Measurements from ENCODE around the gene C2orf68.
A peak's percentile ranks its signal among the peaks of the same experiment; 100 is the strongest.
"Not testable (repeated sequence)": the region's sequence is repeated elsewhere in the genome, so short reads cannot be mapped to it uniquely, and the experiment has no call there.

Gene C2orf68

DNA sequence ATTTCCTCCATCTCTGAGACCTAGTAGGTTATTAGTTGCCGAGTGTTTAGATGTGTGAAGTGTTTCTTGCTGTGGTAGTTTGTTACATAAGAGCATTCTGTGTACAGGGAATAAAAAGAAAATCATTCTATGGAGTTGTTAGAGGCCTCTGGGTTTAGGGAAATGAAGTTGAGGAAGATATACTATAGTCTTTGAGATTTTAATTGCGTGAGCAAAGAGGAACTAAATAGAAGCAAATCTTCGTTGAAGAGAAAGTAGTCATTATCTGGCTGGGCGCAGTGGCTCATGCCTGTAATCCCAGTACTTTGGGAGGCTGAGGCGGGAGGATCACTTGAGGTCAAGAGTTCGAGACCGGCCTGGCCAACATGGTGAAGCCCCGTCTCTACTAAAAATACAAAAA lies 23.1 kb upstream of the C2orf68 start:
- FAIRE-seq: no peak
- no peak for DNase-seq (ENCODE audit: insufficient read length, low spot score)

DNA sequence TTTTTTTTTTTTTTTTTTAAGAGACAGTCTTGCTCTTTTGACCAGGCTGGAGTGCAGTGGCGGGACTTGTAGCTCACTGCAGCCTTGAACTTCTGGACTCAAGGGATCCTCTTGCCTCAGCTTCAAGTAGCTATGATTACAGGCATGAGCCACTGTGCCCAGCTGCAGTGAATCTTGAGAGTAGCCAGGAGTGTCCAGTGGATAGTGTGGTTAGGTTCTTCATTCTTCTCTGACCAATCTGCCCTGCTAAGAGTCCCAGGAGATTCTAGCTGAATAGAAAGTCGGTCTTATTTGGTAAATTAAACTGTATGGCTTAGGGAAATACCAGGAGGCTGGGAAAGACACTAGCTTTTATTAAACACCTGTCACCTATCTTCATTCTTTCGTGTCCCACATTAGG lies 19.4 kb upstream of the C2orf68 start:
- FAIRE-seq: no peak
- no peak for DNase-seq (ENCODE audit: insufficient read length, low spot score)

DNA sequence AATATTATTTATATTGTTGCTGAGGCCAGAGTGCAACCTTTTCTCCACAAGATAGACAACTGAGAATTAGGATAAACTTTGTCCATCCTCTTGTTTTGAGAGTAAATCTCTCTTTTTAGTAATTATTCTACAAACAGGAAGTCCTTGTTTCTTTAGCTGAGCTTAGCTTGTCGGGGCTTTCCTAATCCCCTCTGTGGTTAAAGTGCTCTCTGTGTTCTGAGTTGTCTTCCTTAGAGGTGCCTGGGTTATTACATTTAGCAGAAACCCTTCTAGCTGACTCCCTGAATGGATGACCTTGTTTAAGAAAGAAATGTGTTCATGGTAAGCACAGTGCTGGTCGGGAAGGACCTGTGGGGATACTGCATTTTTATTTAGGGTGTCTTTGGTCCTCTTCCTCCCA lies 16.8 kb upstream of the C2orf68 start:
- FAIRE-seq (no peak), DNase-seq (ENCODE audit: insufficient read length, low spot score) (no peak)

DNA sequence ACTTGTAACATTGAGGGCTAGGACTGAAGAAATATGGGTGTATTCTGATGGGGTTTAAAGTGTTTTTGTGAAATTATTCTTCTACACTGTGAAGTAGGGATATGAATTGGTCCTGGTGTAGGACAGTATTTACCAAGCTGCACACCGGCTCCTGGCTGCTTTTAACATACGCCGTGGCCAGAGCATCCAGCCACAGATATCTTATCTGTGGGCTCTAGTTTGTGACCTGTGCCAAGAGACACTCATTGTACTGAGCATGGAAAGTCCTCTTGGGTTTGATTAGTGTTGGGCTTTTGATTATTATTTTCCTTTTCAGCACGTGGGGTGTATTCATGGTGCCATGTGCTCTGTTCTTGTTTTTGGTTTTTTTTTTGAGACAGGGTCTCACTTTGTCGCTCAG lies 12.1 kb upstream of the C2orf68 start:
- FAIRE-seq (no peak), DNase-seq (ENCODE audit: insufficient read length, low spot score) (no peak)

DNA sequence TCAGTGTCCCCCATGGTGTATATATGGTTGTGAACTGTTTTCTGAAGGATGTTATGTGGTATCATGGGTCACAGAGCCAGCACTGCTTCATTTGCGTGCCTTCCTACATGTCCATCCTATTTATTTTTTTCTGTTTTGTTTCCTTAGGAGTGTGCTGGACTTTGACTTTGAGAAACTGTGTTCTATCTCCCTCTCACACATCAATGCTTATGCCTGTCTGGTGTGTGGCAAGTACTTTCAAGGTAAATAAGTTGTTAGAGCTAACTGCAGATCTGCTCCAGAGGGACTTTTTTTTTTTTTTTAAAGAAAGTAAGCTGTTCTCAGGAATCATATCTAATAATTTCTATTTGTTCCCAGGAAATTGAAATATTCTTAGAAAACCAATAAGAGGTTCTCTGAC lies 9.5 kb upstream of the C2orf68 start:
- FAIRE-seq (no peak), DNase-seq (ENCODE audit: insufficient read length, low spot score) (no peak)

DNA sequence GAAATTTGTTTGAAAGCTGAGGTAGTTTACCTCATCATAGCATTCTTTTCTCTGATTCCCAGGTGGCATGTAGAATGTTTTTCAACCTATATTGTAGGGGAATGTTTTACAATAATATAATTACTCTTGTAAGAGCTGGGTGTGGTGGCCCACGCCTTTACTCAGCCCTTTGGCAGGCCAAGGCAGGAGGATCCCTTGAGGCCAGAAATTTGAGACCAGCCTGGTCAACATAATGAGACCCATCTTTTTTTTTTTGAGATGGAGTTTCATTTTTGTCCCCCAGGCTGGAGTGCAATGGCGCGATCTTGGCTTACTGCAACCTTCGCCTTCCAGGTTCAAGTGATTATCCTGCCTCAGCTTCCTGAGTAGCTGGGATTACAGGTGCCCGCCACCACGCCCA lies 7.8 kb upstream of the C2orf68 start:
- DNase-seq (ENCODE audit: insufficient read length, low spot score): no peak
- no peak for FAIRE-seq

DNA sequence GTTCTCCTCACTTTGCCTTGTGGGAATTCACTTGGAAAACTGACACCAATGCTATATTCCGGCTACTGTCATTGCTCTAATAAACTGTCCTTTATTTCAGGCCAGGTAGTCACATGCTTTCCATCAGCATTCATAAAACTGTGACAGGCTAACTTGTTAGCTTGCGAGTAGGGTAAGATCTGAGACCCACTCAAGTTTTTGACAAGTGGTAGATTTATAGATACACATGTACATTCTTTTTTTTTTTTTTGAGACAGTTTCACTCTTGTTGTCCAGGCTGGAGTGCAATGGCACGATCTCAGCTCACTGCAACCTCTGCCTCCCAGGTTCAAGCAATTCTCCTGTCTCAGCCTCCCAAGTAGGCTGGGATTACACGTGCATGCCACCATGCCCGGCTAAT lies 5.9 kb upstream of the C2orf68 start:
- not testable (repeated sequence) for FAIRE-seq; DNase-seq (ENCODE audit: insufficient read length, low spot score)

DNA sequence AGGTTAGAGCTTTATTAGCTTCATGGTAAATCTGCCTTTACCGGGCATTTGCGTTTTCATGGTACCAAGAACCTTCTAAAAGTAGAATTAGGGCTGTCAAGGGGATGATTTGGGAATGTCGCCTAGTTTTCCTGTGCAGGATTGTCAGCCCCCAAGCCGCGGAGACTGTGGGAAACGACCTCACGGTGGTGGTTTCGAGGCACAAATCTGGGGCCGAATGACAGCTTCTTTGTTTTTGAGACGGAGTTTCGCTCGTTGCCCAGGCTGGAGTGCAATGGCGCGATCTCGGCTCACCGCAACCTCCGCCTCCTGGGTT lies 3.5 kb upstream of the C2orf68 start:
- DNase-seq (ENCODE audit: insufficient read length, low spot score) (no peak), FAIRE-seq (no peak)

DNA sequence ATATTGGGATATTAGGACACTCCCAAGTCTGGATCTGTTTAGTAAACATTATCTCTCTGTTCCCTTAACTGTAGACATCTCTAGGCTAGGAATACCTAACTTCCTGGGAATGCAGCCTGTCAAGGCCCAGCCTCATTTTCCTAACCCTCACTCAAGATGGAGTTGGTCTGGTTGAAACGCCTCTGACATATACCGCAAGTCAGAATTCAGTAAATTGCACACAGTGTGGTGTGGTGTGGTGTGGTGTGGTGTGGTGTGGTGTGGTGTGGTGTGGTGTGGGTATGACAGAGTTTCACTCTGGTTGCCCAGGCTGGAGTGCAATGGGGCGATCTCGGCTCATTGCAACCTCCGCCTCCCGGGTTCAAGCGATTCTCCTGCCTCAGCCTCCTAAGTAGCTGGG lies 2.9 kb upstream of the C2orf68 start:
- DNase-seq (ENCODE audit: insufficient read length, low spot score); FAIRE-seq: not testable (repeated sequence)

DNA sequence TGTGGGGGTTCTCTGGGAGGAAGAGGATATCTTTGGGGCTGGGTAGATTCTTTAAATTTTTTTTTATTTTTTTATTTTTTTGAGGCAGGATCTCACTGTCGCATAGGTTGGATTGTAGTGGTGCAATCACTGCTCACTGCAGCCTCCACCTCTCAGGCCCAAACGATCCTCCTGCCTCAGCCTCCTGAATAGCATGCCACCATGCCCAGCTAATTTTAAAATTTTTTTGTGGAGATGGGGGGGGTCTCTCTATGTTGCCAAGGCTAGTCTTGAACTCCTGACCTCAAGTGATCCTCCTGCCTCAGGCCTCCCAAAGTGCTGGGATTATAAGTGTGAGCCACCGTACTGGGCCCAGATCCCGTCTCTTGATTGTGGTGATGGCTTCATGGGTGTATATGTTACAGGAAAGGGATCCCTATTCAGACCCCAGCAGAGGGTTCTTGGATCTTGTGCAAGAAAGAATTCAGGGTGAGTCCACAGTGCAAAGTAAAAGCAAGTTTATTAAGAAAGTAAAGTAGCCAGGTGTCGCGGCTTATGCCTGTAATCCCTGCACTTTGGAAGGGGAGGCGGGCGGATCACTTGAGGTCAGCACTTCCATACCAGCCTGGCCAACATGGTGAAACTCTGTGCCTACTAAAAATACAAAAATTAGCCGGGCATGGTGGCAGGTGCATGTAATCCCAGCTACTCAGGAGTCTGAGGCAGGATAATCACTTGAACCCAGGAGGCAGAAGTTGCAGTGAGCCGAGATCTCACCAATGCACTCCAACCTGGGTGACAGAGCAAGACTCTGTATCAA lies 2.0 kb upstream of the C2orf68 start:
- DNase-seq (ENCODE audit: insufficient read length, low spot score) (no peak), FAIRE-seq (no peak)

DNA sequence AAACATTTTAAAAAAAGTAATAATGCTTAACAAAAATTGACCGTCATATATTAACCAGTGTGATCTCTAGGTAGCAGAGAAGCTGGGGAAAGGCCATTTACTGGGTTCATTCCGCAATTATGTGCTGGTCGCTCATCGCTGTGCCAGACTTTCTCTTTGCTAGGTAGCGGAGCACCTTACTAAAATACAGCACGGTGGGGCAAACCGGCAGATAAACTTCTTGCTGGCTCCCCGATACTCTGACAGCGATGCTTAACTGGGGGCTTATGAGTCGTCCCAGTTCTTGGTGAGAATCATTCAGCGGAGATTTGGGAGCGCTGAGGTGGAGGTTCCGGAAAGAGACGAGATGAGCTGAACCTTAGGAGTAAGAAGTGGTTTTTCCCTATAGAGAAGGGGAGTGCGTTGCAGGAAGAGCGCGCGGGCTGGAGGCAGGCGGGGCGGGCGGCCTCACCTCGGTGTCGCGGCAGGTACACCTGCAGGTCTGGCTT lies 605 bp downstream of the C2orf68 start:
- DNase-seq (ENCODE audit: insufficient read length, low spot score) (no peak), FAIRE-seq (no peak)

DNA sequence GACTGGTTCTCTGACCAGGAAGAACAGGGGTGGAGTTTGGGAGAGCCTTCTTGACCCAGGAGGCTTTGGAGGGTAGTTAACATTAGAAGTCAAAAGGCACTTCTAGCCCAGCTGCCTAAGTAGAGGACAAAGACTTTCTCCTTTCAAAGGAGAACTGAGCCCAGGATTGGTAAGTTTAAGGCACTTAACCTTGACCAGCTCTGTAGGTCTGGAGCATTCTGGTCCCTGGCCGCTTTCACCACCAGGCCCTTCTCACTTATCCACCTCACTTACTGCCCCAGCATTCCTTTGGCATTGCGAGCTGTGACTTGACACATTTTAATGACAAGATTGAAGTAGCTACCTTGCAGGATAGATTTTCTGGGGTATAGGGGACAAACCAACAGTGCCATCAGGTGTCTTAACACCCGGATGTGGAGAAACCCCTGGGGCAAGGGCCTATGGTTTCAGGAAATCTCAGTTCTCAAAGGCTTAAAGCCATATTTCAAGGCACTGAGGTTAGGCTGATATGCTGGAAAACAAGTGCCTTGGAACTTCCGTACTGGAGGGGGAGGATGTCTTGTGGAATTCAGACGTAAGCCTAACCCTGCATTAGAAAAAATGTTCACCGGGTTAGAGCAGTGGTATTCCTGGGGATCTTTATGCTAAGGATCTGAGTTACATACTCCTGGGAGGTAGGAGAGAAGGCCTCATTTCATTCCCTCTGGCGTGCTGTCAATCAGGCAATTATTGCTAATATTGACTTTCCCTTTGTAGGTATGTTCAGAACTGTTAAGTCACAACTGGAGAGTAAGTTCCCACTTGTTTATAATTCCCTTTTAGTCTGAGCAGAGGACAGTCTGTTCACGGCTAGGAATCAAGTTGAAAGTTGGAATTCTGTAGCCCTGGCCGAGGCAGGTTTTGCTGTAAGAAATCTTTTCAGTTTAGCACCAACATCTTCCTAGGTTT lies 4.3 kb downstream of the C2orf68 start:
- no peak for DNase-seq (ENCODE audit: insufficient read length, low spot score)
- FAIRE-seq: no peak

DNA sequence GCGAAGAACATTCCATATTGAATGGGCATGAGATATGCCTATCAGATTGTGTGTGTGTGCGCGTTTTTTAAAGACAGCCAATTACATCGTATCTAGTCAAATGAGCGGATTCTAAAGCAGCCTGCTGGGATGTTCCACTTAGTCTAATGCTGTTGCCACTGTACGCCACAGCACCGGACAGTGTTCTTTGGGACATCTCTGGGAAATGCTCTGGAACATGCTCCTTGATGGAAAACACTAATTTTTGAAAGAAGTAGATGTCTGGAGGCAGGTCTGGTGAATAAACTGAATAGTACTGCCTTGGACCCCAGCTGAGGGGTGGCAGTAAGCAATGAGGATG lies 5.8 kb downstream of the C2orf68 start:
- no peak for DNase-seq (ENCODE audit: insufficient read length, low spot score)
- no peak for FAIRE-seq

DNA sequence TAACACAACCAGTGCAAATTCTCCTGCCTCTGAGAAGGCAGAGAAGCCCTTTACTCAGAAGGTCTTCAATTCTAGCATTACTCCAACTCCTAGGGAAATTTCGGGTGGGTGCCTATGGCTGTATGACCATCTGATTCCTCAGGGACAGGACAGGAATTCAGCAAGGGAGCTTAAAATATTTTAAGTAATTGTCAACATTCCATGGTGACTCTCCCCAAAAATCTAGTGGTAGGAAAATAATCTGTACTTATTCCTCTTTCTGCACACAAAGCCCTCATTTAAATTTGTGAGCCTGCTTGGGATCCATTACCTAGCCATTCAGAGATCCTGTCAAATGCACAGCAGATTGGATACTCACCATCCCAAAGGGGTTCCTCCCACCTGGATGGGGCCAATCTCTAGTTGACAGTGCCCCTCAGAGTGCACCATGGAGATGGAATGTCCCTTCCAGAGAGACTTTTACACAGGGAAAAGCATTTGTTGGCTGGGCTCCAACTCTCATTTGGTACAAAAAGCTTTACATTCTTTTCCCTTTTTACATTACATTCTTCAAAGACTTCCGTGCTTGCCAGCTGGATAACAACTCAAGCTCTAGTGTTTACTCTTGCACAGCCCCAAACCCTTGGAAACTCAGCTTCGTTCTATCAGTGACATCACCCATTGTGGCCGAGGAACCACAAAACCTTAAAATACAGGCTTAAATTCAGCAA lies 6.3 kb downstream of the C2orf68 start:
- no peak for DNase-seq (ENCODE audit: insufficient read length, low spot score)
- FAIRE-seq: no peak

DNA sequence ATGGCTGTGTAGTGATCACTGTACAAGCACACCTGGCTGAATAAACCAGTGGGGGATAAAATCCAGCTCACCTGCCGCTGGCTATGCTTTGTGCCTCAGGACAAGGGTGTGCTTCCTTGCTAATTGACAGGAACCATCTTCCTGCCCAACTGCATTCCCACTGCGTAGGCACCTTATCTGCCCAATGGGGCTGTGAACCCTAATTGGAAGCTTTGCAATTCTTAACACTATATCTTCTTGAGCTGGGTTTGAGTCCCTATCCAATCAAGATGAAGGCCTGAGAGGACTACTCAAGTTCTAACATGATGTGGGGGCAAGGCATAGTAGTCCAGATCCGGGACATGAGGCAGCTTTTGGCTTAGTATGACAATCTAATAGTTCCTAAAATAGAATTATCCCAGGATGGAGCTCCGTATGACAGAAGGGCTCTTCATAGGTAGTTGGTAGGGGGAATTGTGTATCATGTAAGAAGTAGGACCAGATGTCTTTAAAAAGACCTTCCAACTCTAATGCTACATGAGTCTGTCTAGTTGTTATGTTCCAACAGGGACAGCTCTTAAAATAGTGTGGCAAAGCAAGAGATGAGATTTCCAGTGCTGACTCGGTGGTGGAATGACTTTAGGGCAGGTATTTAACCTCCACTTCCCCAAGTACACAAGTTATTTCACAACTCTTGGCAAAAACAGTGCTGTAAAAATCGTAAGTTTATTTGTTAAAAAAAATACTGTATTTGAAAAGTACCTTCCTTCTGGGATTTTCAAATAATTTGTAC lies 7.1 kb downstream of the C2orf68 start:
- FAIRE-seq: no peak
- no peak for DNase-seq (ENCODE audit: insufficient read length, low spot score)

DNA sequence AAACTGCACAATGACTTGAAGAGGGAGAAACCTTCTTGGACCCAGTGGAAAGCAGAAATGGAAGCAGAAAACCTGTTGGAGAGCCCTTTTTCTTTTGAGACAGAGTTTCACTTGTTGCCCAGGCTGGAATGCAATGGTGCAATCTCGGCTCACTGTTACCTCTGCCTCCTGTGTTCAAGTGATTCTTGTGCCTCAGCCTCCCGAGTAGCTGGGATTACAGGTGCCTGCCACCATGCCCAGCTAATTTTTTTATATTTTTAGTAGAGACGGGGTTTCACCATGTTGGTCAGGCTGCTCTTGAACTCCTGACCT lies 7.8 kb downstream of the C2orf68 start:
- not testable (repeated sequence) for DNase-seq (ENCODE audit: insufficient read length, low spot score); FAIRE-seq

DNA sequence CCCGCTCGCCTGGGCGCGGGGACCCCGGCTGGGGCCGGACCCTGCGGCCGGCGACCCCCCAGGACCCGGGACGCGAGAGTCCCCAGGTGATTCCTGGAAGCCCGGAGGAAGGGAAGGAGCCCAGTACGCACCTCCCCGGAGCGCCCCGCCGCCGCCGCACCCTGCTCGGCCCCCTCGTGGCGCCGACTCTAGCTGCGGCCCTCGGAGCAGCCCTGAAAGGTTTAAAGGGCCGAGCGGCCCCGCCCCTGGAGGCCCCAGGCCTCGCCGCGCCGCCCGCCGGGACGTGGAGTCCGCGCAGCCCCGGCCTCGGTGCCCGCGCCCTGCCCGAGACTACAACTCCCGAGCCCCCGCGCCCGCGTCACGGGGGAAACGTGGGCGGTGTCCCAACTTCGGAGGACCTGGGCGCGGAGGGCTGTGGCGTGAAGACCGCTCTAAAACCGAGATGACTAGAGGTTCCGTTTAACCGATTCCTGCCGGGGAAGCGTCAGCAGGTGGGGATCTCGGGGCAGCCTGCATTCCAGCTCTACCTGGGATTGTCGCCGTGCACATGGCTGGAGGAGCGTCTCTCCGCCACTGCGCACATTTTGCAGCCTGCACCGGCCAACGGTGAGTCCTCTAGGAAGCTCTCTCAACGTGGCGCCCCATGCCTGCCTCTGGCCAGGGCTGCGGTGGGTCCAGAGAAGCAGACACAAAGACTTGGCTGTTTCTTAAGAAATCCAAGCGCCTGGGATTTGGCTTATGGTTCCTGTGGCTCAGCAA lies 9.2 kb downstream of the C2orf68 start, which contains the start of gene TMEM150A:
TSS of gene TMEM150A (minus strand) at position 223 of the 759 bp plus-strand sequence. CDS start 750 bp downstream, outside the sequence.
- peak; percentile 88 for DNase-seq (ENCODE audit: insufficient read length, low spot score)
- peak; percentile 81 for FAIRE-seq

DNA sequence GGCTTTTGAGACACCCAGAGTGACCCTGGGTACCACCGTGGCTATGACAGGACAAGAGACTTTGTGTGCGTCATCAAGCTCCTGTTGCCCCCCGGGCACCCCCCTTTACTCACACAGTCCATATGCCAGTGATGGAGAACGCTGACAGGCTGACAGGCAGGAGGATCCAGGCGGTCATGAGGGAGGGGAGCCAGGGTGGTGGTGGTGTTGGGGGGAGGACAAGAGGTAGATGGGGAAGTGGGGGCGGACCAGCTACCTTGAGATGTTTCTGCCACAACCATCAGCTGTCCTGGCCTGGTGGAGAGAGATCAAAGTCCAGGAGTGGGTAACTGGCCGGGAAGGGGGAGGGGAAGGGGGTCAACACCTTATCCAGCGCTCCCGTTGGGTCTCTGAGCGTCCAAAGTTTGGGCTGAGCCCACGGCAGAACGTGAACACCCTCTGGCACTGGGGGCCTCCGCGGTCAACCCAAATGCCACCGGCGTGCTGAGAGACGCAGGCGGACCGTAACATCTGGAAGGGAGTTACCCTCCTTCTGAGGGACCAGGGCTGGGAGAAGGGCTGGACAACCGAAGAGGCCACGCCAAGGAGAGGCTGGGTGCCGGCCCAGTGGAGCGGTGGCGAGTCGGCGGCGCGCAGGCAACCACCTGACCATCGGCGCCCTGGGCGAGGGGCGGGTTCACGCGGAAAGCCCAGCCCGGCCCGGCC lies 9.9 kb downstream of the C2orf68 start:
- FAIRE-seq: no peak
- peak; percentile 37 for DNase-seq (ENCODE audit: insufficient read length, low spot score)

All from HTR-8/SVneo (cell line).